GM10248 (cell line): Measurements from ENCODE around the gene MAP2K2.

Source experiments
- CTCF ChIA-PET: fragments of 300-600 bp; sonication (Branson Sonifier 250); formaldehyde crosslinking; extraction: SDS; loops from one replicate; lab custom pipeline; 2021; ENCODE audit warnings: antibody characterized with exemption; lab: Yijun Ruan, JAX
- POLR2A ChIA-PET: fragments of 350-650 bp; sonication (Branson Sonifier 250); formaldehyde crosslinking; extraction: SDS; loops from one replicate; lab custom pipeline; 2020; ENCODE audit warnings: antibody characterized with exemption; lab: Yijun Ruan, JAX
- DNase-seq: peaks from one replicate; pipeline ENCODE4 v3.0.0; 2012; ENCODE audit errors: extremely low spot score
- TF ChIP-seq, protein P1 (sequence below): IDR thresholded peaks from 2 replicates; pipeline ENCODE4 v1.5.1; 2012; ENCODE audit warnings: mild to moderate bottlenecking, low read depth; ENCODE audit errors: extremely low read depth, missing control alignments, control extremely low read depth

MAP2K2 gene

DNA sequence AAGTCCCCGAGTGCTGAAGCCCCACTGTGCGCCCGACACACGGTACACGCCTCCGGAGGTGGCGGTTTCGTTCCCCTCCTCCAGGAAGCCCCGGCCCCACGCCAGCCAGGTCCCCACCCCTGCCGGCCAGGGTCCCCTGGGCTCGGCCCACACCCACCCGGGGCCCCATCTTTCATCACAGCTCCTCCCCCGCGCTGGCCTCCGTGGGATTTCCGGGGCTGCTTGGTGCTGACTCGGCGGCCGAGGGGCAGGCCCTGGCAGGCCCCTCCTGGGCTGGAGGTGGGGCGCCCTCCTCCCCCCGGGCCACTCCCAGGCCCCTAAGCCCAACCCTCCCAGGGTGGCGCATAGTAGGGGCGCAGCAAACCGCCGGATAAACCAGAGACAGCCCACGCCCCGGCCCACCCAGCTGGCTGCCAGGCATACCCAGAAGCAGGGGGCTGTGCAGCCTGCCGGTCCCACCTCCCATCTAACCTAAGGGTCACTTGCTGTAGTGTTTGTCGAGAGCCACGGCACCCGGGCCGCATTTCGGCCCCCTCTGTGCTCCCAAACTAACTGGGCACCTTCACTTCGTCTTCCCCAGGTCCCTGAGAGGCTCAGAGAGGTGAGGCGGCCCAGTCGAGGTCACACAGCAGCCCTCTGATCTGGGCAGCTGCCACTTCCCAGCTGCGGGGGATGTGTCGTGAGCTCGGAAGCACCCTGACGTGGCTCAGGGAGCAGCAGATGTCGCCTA lies 63.9 kb downstream of the MAP2K2 start:
- CTCF ChIA-PET = no interaction called here
- TF ChIP-seq, protein P1, sequence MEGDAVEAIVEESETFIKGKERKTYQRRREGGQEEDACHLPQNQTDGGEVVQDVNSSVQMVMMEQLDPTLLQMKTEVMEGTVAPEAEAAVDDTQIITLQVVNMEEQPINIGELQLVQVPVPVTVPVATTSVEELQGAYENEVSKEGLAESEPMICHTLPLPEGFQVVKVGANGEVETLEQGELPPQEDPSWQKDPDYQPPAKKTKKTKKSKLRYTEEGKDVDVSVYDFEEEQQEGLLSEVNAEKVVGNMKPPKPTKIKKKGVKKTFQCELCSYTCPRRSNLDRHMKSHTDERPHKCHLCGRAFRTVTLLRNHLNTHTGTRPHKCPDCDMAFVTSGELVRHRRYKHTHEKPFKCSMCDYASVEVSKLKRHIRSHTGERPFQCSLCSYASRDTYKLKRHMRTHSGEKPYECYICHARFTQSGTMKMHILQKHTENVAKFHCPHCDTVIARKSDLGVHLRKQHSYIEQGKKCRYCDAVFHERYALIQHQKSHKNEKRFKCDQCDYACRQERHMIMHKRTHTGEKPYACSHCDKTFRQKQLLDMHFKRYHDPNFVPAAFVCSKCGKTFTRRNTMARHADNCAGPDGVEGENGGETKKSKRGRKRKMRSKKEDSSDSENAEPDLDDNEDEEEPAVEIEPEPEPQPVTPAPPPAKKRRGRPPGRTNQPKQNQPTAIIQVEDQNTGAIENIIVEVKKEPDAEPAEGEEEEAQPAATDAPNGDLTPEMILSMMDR = no peak
- POLR2A ChIA-PET = interaction anchor here (0.6 kb wide), 1 partner anchor 127 kb away, joined by 3 read pairs; the partner anchor contains the start of gene NMRK2
- DNase-seq = peak; percentile 67

GRCh38 chr19:4059453-4059871 lies 64.5 kb downstream of the MAP2K2 start:
- ChIA-PET CTCF (no interaction called here), POLR2A (no interaction called here)
- DNase-seq = no peak
- TF ChIP-seq, protein P1 = no peak

GRCh38 chr19:4058693-4059452 lies 65.0 kb downstream of the MAP2K2 start:
- TF ChIP-seq, protein P1 = no peak
- DNase-seq = no peak
- ChIA-PET POLR2A (interaction anchor here (0.9 kb wide), 1 partner anchor 14 kb away, joined by 3 read pairs; no protein-coding TSS in a partner anchor), CTCF (no interaction called here)

- CTCF ChIA-PET = interaction anchor here (1.2 kb wide), 1 partner anchor 82 kb away, joined by 4 read pairs; no protein-coding TSS in a partner anchor
- POLR2A ChIA-PET = interaction anchor here (0.6 to 0.9 kb wide), 2 partner anchors 13 to 125 kb away, joined by 3 read pairs; no protein-coding TSS in a partner anchor
- TF ChIP-seq, protein P1 = no peak
- DNase-seq = no peak
Measured at GRCh38 chr19:4057931-4058692, 65.8 kb downstream of the MAP2K2 start.

- CTCF ChIA-PET = no interaction called here
- POLR2A ChIA-PET = interaction anchor here (0.7 kb wide), 1 partner anchor 1958 kb away, joined by 3 read pairs; no protein-coding TSS in a partner anchor
- TF ChIP-seq, protein P1 = no peak
- no peak for DNase-seq
Measured at GRCh38 chr19:4055209-4055552, 68.7 kb downstream of the MAP2K2 start.
